K562 (cell line): ENCODE results near the gene DNASE1L1. TPM values are rescaled to one million over a fixed set of nuclear protein-coding genes. Genes with fewer than 3 reads are reported as not detected.
A peak's percentile ranks its signal among the peaks of the same experiment; 100 is the strongest.

ENCODE experiments used
- C11orf30 ChIP-seq: fragments of 450-650 bp; IDR thresholded peaks from 2 replicates; pipeline ENCODE4 v1.6.1; 2016; ENCODE audit warnings: low read depth, mild to moderate bottlenecking
- CHD4 ChIP-seq: fragments of 200-600 bp; sonication (generic); IDR thresholded peaks from 3 replicates; pipeline ENCODE4 v1.6.1; 2012; ENCODE audit warnings: low read depth, mild to moderate bottlenecking, mixed read lengths, low read length, inconsistent platforms; ENCODE audit not compliant: insufficient read depth, insufficient replicate concordance, poor library complexity, severe bottlenecking
- LEF1 ChIP-seq: fragments of 450-650 bp; IDR thresholded peaks from 2 replicates; pipeline ENCODE4 v1.6.1; 2016; ENCODE audit warnings: mild to moderate bottlenecking
- NFXL1 ChIP-seq: fragments of 450-650 bp; formaldehyde crosslinking; IDR thresholded peaks from 2 replicates; pipeline ENCODE4 v1.4.0; 2021; ENCODE audit warnings: mild to moderate bottlenecking
- XRCC5 ChIP-seq: fragments of 200-400 bp; formaldehyde crosslinking; IDR thresholded peaks from 2 replicates; pipeline ENCODE4 v1.6.1; 2017; ENCODE audit warnings: low read depth, mild to moderate bottlenecking, low read length
- YY1 ChIP-seq, 3 experiments: IDR thresholded peaks; 2 replicates each; pipeline ENCODE4 v1.6.1; 2011; ENCODE audit warnings: low read length in 2 of 3, mild to moderate bottlenecking in 2 of 3, moderate library complexity in 2 of 3, borderline replicate concordance in 1 of 3, control low read depth in 1 of 3, low read depth in 1 of 3; ENCODE audit not compliant: insufficient read depth in 3 of 3, insufficient replicate concordance in 2 of 3, control insufficient read depth in 1 of 3, insufficient read length in 1 of 3; ENCODE audit errors: extremely low read depth in 1 of 3
- ZNF133 ChIP-seq: fragments of 250-450 bp; sonication (Bioruptor Pico); IDR thresholded peaks from 2 replicates; pipeline ENCODE4 v1.4.0; 2020; ENCODE audit warnings: mild to moderate bottlenecking
- ZNF134 ChIP-seq: fragments of 250-450 bp; sonication (Bioruptor Pico); conservative IDR thresholded peaks from 2 replicates; pipeline ENCODE4 v1.4.0; 2020
- ZNF41 ChIP-seq: fragments of 250-450 bp; sonication (Bioruptor Pico); conservative IDR thresholded peaks from 2 replicates; pipeline ENCODE4 v1.4.0; 2020; ENCODE audit warnings: mild to moderate bottlenecking
- ZNF780A ChIP-seq: fragments of 250-450 bp; sonication (Bioruptor Pico); IDR thresholded peaks from 2 replicates; pipeline ENCODE4 v1.5.0; 2021; ENCODE audit warnings: mild to moderate bottlenecking
- polyA plus RNA-seq, 8 experiments: library from polyadenylated mRNA; depleted of rRNA in 4 of 8; stranded (reverse) in 5 of 8; unstranded in 3 of 8; fragments of >200 nt; fragmentation: Nextera tagmentation in 2 of 8; fragmentation: Illumina TruSeq in 1 of 8; extraction: Ambion mirVana in 2 of 8; extraction: Trizol in 1 of 8; gene quantifications; 2 replicates each; pipeline versions ENCODE4 v1.2.1 to v1.2.3, GENCODE V29; 2011 to 2014; ENCODE audit warnings: inconsistent platforms in 1 of 8, missing spikeins in 1 of 8
- total RNA-seq, 7 experiments: library from RNA; depleted of rRNA in 6 of 7; stranded (reverse); fragments of >200 nt in 6 of 7; fragmentation: Illumina TruSeq in 2 of 7; extraction: Trizol in 2 of 7; gene quantifications; 2 replicates each; pipeline versions ENCODE4 v1.2.1 to v1.2.3, GENCODE V29; 2011 to 2021; ENCODE audit warnings: low replicate concordance in 1 of 7
- TF ChIP-seq, protein P1 (sequence below): fragments of 450-650 bp; formaldehyde crosslinking; conservative IDR thresholded peaks from 2 replicates; pipeline ENCODE4 v1.4.0; 2022; ENCODE audit warnings: mild to moderate bottlenecking, missing genetic modification characterization
- TF ChIP-seq, protein P2 (sequence below): fragments of 250-450 bp; sonication (Bioruptor Pico); IDR thresholded peaks from 2 replicates; pipeline ENCODE4 v1.8.0; 2022; ENCODE audit warnings: moderate library complexity, mild to moderate bottlenecking, inconsistent platforms
- TF ChIP-seq, protein P3 (sequence below): IDR thresholded peaks from 2 replicates; pipeline ENCODE4 v1.6.1; 2011; ENCODE audit warnings: borderline replicate concordance, low read depth, mild to moderate bottlenecking, moderate library complexity, low read length; ENCODE audit not compliant: insufficient read depth, poor library complexity, severe bottlenecking
- TF ChIP-seq, protein P4 (sequence below): sonication (generic); formaldehyde crosslinking; IDR thresholded peaks from 2 replicates; pipeline ENCODE4 v1.8.0; 2022; ENCODE audit warnings: mild to moderate bottlenecking, low read depth, missing genetic modification reagents

DNASE1L1 gene
- total and polyA plus RNA-seq, 9 of the 15 experiments (the other 6 are each of a cell fraction or from before 2014, with no cell fraction given), result 0.73 to 12.6 (median 7.9) TPM

DNA sequence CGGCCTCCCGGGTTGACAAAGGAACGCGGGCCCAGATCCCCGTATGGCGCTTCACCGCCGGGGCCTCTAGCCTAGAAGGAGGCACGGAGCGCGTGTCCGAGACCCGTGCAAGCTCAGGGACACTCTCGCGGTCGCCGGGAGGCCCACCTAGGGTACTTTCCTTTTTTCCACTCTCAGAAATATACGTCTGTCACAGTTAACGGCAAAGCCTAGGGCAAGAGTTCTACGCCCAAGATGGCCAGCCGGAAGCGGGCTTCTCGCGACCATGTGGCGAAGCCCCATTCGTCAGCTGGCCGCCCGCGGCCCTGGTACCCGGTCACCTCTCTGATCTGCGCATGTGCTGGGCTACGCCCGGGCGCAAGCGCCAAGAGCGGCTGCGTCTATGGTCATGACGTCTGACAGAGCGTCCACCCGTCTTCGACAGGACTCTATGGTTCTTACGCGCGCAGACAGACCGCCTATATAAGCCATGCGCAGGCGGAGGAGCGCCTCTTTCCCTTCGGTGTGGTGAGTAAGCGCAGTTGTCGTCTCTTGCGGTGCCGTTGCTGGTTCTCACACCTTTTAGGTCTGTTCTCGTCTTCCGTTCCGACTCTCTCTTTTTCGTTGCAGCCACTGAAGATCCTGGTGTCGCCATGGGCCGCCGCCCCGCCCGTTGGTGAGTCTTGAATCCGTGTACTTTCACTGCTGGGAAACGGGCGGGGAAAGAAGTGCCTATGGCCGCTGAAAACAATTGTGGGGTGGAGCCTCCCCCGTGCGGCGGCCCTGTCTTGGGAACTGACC, 11.0 kb downstream of the DNASE1L1 start, which contains the start of gene RPL10 (continued):
- TF ChIP-seq, protein P1, sequence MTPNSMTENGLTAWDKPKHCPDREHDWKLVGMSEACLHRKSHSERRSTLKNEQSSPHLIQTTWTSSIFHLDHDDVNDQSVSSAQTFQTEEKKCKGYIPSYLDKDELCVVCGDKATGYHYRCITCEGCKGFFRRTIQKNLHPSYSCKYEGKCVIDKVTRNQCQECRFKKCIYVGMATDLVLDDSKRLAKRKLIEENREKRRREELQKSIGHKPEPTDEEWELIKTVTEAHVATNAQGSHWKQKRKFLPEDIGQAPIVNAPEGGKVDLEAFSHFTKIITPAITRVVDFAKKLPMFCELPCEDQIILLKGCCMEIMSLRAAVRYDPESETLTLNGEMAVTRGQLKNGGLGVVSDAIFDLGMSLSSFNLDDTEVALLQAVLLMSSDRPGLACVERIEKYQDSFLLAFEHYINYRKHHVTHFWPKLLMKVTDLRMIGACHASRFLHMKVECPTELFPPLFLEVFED (CRISPR knock-in tag), result peak; percentile 52; the same call in 1 of the 2 replicates
- TF ChIP-seq NFXL1 (CRISPR knock-in tag), result no peak
- TF ChIP-seq, protein P2, sequence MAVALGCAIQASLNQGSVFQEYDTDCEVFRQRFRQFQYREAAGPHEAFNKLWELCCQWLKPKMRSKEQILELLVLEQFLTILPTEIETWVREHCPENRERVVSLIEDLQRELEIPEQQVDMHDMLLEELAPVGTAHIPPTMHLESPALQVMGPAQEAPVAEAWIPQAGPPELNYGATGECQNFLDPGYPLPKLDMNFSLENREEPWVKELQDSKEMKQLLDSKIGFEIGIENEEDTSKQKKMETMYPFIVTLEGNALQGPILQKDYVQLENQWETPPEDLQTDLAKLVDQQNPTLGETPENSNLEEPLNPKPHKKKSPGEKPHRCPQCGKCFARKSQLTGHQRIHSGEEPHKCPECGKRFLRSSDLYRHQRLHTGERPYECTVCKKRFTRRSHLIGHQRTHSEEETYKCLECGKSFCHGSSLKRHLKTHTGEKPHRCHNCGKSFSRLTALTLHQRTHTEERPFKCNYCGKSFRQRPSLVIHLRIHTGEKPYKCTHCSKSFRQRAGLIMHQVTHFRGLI (CRISPR knock-in tag), result no peak
- TF ChIP-seq XRCC5, result no peak; the same call in 1 of the 2 replicates
- no peak for TF ChIP-seq ZNF133 (CRISPR knock-in tag)
- TF ChIP-seq, protein P3, sequence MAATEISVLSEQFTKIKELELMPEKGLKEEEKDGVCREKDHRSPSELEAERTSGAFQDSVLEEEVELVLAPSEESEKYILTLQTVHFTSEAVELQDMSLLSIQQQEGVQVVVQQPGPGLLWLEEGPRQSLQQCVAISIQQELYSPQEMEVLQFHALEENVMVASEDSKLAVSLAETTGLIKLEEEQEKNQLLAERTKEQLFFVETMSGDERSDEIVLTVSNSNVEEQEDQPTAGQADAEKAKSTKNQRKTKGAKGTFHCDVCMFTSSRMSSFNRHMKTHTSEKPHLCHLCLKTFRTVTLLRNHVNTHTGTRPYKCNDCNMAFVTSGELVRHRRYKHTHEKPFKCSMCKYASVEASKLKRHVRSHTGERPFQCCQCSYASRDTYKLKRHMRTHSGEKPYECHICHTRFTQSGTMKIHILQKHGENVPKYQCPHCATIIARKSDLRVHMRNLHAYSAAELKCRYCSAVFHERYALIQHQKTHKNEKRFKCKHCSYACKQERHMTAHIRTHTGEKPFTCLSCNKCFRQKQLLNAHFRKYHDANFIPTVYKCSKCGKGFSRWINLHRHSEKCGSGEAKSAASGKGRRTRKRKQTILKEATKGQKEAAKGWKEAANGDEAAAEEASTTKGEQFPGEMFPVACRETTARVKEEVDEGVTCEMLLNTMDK, result peak; percentile 59
- TF ChIP-seq YY1 (IDR thresholded peaks at IDR 0.05; ENCODE audit: borderline replicate concordance in 1 of 3, control insufficient read depth in 1 of 3, extremely low read depth in 1 of 3, insufficient read depth in 3 of 3, insufficient read length in 1 of 3, insufficient replicate concordance in 2 of 3, low read depth in 1 of 3, low read length in 2 of 3), result peak; percentile 2 to 89 (median 77)
- TF ChIP-seq ZNF780A, result no peak
- peak; percentile 58 for TF ChIP-seq C11orf30
- TF ChIP-seq LEF1, result 0 out of 2 replicates have a peak, but pooled peaks have one; percentile 12
- TF ChIP-seq ZNF41, result no peak
- no peak for TF ChIP-seq CHD4
- TF ChIP-seq, protein P4, sequence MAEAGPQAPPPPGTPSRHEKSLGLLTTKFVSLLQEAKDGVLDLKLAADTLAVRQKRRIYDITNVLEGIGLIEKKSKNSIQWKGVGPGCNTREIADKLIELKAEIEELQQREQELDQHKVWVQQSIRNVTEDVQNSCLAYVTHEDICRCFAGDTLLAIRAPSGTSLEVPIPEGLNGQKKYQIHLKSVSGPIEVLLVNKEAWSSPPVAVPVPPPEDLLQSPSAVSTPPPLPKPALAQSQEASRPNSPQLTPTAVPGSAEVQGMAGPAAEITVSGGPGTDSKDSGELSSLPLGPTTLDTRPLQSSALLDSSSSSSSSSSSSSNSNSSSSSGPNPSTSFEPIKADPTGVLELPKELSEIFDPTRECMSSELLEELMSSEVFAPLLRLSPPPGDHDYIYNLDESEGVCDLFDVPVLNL (CRISPR knock-in tag), result peak; percentile 14; the same call in 1 of the 2 replicates
- TF ChIP-seq ZNF134 (CRISPR knock-in tag), result no peak
